COR-L47 (cell line): ENCODE results near the gene DMXL1.

ENCODE experiments used
- DNase-seq: peaks from one replicate; lab custom pipeline; 2025; lab: John Stamatoyannopoulos, UW

Gene DMXL1

DNA sequence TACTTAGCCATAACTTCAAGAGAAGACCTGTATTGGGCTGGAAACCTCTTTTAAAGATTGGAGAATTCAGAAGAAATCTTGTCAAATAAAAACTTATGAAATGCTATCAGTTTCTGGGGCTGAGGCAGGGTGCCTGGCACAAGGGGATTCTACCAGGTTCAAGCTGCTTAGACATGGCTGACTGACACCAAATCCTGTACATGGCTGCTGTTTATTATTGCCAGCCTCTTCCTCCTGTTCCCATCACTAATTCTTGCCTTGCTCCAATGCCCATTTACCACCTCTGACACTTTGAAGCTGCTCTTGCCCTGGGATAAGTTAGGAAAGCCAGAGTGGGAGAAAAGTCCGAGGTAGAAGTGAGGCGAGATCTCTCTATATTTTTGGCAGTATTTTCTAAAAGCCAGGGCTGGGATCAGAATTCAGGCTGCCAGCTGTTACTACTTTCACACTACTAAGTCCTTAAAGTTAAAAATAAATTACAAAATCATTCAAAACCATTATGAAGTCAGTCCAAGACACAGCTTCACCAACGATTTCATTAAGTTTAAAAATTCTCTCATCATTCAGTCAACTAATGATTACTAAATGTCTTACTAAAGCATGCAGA, 218.7 kb downstream of the DMXL1 start:
- no peak for DNase-seq

DNA sequence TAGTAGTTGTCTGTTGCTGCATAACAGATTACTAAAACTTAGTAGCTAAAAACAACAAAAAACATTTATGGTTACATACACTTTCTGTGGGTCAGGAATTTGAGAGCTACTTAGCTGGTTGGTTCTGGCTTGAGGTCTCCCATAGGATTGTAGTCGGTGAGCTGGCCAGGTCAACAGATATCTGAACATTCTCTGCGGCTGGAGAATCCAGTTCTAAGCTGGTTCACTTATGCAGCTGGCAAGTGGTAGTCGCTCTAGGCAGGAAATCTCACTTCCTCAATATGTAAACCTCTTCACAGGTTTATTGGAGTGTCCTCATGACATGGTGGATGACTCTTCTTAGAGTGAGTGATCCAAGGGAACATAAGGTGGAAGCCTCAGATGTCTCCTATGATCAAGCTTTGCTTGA, 219.3 kb downstream of the DMXL1 start:
- no peak for DNase-seq

DNA sequence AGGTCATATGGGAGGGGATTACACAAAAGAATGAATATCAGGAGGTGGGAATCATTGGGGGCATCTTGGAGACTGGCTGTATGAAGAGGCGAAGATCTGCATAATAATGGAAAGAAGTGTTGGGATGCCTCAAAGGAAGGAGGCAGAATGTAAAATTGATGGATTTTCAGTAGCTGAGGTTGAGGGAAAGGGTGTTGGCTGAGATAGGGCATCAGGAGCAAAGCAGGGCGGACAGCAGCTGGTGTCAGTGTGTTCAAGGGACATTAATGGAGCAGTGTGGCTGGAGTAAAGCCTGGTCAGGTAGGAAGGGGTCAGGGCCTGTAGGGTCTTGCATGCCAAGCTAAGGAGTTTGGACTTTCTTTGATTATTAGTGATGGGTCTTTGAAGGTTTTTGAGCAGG, 219.7 kb downstream of the DMXL1 start:
- no peak for DNase-seq

DNA sequence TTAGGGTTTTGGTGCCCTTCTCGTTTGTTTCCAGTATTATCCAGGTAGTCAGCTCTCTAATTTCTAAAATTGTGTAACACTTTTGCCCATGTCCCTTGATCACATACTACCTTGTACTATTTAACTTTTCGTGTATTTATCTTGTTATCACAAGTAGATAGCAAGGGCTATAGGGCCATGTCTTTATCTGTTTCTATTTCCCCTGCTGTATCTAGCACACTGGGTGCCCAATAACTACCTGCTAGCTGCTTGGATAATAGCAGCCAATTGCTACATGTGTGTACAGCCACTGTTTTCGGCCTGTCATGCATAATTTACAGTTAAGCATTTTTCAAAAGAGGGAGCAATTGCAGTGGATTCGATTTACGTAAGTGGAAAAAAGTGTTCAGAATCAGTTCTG, 220.2 kb downstream of the DMXL1 start:
- no peak for DNase-seq

DNA sequence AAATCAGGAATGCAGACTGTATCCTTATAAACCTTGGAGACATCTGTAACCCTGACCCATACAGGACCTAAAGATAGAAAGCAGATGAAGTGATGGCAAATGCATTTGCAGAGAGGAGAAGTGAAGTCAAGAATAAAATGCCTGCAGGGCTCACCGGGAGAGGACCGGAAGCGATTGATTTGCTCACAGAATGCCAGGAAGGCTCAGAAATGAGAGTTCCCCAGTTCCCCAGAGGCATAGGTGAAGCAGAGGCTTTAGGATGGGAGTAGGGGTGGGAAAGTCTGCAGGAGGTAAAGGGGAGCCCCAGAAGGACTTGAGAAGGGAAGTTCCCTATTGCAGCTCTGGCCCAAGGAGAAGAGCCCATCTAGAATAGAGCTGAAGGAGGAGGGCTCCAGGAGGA, 221.0 kb downstream of the DMXL1 start:
- no peak for DNase-seq

DNA sequence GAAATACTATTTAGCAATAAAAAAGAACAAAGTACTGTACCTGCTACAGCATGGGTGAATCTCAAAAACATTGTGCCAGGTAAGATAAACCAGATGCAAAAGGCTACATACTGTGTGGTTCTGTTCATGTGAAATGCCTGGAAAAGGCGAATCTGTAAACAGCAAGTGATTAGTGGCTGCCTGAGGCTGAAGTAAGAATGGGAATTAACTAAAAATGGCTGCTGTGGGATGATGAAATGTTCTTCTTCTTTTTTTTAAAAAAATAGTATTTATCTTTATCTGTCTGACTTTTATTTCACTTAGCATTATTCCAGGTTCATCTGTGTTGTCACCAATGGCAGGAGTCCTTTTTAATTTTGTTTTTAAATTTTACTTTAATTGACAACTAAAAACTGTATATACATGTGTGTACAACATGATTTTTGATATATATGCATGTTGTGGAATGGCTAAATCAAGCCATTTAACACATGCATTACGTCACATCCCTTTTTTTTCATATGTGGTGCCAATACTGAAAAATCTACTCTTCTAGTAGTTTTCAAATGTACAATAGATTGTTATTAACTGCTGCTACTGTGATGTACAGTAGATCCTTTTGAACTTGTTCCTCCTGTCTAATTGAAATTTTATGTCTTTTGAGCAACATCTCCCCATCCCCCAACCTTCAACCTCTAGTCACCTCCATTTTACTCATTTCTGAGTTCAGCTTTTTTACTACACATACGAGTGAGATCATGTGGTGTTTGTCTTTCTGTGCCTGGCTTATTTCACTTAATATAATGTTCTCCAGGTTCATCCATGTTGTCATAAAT, 222.0 kb downstream of the DMXL1 start:
- DNase-seq: no peak

DNA sequence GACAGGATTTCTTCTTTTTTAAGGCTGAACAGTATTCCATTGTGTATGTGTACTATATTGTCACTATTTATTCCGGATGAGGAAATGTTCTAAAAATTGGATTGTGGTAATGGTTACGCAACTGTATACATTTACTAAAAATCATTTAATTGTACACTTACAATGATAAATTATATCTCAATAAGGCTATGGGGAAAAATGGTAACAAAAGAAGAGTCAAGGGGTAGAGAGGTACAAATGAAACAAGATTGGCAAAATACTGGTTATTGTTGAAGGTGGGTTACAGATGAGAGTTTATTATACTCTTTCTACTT, 222.6 kb downstream of the DMXL1 start:
- DNase-seq: no peak
